TTC549 (cell line): ENCODE data around the gene OPHN1.
"Not testable (repeated sequence)": the region's sequence is repeated elsewhere in the genome, so short reads cannot be mapped to it uniquely, and the experiment has no call there.

Experiments used
- FAIRE-seq: peaks from 2 replicates; lab custom pipeline; 2012; peaks lifted over from hg19 to GRCh38; lab: Jason Lieb, UNC

The OPHN1 gene

DNA sequence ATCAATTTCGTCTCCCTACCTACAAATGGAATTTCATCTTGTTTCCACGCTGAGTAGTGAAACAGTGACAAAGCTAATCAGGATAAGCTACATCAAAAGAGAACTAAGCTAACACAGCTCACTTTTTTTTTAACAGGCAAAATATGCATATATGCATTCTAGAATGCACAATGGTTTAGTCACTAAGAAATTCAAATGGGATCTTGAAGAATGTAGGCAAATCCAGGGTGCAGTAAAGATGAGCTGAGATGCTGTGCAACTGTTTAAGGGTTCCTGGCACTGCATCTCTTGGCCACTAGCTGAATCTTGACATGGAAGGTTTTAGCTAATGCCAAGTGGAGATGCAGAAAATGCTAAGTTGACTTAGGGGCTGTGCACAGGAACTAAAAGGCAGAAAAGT lies 363.2 kb downstream of the OPHN1 start:
- FAIRE-seq = not testable (repeated sequence)

DNA sequence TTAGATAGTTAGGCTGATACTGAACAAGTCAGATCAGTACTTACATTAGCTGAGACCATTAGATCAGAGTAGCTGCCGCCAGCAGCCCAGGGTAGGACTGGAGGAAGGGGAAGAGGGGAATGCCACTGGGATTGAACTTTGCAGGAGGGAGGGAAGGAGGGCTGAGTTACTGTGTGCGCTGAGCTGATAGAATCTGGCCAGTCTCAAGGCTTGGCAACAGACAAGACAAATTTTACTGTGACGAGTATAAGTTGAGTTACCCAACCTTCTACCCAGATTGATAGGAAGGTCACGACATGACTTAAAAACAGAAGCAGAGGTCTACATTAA lies 372.1 kb downstream of the OPHN1 start:
- FAIRE-seq = no peak

DNA sequence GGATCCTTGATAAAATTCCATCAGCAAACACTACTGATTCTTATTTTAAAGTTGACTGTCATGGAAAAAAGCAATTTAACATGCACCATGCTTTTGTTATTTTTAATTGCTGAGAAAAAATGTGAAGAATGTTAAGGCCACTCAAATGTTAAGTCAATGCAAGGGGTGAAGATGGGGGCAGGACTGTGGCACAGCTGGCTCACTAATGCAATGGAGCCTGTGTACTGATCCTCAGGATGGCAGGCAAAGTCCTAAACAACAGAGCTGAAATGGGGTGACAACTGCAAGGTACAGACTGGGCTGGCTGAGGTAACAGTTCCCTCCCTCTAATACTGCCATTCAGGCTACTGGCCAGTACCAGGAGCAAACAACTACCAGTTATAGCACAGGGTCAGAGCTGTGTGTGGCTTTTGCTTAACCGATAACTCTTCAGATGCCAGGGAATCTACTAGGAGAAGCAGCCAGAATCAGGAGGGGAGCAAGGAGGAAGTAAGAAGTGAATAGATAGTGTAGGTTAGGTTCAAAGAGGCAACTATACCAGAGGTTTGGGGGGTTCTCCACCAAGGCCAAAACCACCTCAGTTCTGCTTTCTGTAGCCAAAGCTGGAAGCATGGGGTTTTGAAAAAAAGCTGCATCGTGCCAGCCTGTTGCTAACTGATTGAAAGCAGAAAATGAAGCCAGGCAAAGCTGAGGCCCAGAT lies 372.6 kb downstream of the OPHN1 start:
- no peak for FAIRE-seq

DNA sequence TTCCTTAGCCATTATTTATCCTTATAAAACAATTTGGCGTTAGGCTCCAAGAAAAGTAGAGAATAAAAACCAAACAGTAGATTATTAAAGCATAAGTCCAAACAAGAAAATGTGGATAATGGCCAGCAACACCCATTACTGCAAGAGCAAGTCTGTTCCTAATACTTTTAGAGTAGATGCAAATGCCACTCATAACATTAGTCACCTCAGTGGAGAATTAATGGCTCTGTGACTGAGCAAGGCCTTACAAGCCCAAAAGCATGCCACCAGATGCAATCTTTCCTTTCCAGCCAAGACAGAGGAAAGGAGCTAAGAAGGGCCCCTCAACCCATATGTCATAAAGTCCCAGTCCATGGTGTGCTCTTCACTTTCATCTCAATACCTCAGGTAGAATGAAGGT lies 373.8 kb downstream of the OPHN1 start:
- FAIRE-seq = no peak

DNA sequence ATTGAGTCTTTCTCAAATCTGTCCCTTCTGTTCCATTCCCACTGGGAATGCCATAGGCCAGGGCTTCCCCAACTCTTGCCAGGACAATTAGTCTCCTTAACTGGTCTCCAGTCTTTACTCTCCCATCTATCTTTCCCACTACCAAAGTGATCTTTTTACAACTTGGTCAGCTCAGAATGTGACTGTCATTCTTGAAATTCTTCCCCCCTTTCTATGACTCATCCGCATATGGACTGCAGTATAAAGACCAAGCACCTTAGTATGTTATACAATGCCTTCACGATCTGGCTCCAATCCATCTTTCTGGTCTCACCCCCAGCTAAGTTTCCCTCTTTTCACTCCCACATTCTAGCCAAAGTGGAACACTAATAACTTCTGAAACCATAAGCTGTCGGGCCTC lies 383.8 kb downstream of the OPHN1 start:
- FAIRE-seq = no peak

DNA sequence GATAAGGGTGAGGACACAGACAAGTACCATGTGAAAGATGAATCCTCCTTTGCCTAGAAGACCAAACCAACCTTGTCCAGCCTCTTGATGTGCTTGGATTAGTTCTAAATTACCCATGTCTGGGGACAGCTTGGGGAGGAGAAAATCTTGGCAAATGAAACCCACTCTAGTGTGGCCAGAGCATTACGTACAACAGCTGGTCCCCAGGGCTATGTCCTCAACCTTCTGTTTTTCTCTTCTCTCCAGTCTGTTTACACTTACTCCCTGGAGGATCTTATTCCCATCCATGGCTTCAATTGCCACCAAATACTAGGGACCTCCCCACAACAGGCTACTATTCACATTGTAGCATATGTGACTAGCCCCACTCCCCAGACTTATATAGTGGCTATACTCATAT lies 384.5 kb downstream of the OPHN1 start:
- no peak for FAIRE-seq

DNA sequence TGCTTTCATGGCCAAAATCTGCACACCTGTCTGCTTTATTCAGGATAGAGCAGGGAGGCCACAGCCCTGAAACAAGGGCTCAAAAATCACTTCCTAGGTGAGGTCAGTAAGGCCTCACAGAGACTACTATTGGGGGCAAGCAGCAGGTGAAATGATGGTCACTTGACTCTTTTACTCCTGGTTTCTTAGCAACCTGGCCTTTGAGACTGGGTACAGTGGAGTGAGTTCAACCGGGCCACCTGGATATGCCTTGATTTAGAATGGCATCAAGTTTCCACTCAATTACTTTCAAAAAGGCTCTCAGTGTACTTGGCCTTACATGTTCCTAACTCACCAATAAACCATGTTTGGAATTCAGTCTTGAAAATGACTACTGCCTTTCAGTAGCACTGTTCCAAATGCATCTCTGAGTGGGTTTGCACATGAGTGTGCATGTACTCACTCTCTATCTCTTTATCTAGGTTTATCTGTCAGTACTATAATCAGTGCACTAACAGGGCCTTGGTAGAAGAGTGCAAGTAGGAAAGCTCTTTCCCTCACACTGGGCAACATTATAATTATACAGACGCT lies 388.2 kb downstream of the OPHN1 start:
- FAIRE-seq = no peak

DNA sequence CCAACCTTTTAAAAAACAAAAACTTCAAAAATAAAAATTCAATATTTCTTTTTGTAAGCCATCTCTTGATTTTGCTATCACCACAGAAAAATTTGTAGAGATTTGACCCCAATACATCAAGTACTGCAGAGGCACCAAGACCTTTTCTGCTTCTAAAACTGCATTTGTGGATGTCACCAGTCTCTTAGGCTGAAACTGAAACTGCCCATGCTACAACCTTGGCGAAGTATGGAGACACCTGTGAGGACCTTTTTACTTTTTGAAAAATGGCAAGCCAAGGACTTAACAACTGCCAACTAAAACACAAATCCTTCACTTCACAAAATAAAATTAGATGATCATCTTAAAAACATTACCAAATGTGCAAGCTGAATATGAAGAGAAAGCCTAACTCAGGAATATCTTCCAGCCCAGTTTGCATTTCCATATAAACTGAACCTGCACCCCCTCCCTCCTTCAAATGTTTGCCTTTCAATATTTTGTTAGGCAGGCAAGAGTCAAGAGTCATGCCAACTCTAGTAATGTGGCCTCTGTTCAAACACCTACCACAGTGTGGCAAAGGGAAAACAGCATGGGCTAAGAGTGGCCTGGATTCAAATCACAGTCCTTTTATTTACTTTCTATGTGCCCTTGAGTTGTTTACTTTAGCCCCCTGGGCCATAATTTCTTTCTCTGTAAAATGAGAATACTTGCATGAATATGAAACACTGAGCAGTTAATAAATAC lies 389.4 kb downstream of the OPHN1 start:
- no peak for FAIRE-seq

DNA sequence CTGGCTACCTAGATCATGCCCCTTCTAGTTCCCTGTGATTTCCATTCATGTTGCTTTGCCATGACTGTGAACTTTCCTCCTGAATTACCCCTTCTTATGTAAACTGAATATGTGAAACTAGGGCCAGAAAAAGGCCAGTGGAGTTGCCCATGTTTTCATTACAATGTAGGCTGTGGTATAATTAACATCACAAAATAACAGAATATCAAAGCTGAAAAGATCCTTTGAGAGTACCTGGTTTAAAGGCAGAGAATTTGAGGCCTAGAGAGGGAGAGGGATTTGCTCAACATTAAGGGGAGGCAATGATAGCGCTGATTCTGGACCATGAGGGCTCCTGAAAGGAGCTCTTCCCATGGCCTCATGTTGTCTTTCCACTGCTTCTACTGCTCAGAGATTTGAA lies 392.2 kb downstream of the OPHN1 start:
- FAIRE-seq = no peak

DNA sequence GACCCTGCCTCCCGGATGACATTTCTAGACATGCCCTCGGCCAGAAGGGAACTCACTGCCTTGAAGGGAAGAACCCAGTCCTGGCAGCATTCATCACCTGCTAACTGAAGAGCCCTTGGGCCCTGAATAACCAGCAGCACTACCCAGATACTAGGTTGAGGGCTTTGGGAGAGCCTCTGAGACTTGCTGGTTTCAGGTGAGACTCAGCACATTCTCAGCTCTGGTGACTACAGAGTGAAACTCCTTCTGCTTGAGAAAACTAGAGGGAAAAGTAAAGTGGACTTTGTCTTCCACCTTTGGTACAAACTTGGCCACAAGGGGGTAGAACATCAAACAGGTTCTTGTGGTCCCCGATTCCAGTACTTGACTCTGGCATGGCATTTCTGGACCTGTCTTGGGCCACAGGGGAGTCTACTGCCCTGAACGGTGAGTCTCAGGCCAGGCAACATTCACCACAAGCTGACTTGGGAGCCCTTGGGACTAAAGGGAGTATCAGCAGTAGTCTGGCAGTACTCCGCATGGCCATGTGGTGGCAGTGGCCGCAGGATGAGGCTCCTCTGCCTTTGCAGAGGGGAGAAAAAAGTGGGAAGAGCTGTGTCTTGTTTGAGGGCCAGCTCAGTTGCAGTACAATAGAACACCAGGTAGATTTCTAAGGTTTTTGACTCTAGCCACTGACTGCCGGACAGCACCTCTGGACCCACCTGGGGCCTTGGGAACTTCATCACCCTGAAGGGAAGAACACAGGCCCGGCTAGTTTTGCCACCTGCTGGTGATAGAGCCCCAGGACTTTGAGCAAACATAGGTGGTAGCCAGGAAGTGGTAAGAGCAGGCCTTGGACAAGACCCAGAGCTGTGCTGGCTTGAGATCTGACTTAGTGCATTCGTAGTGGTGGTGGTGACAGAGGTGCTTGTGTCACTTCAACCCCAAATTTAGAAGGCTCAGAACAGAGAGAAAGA lies 414.8 kb downstream of the OPHN1 start:
- FAIRE-seq = no peak

DNA sequence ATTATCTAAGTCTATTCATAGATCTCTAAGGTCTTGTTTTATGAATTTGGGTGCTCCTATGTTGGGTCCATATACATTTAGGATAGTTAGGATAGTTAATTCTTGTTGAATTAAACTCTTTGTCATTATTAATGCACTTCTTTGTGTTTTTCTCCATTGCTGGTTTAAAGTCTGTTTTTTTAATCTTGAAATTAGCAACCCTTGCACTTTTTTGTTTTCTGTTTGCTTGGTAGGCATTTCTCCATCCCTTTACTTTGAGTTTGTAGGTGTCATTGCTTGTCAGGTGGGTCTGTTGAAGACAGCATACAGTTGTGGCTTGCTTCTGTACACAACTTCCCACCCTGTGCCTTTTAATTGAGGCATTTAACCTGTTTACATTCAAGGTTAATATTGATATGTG lies 434.8 kb downstream of the OPHN1 start:
- no peak for FAIRE-seq
